Measurements from ENCODE around the gene LDLRAD3. TPM values are rescaled to one million over a fixed set of nuclear protein-coding genes. Genes with fewer than 3 reads are reported as not detected.

Gene LDLRAD3
- total RNA-seq, 1 experiment from 2014 or later: 19.0 TPM

- no peaks in the 10 kb centered on the region for H3K4me1 ChIP-seq (ENCODE audit: control insufficient read depth in 1 of 2, insufficient read depth in 2 of 2, low read length in 2 of 2)
- DNase-seq (ENCODE audit: low read depth, low spot score): no peak
- no TSS peak for BruUV-seq (replicated peaks)
- no peaks in the 10 kb centered on the region for H4K20me1 ChIP-seq (ENCODE audit: insufficient read depth)
- no peaks in the 10 kb centered on the region for H3K27me3 ChIP-seq (ENCODE audit: insufficient read depth, low read length)
- no peak overlapping the region for H3K4me2 ChIP-seq (ENCODE audit: low read length)
- no peak overlapping the region for H3K4me3 ChIP-seq (replicated peaks in 1 of 2; ENCODE audit: low read depth in 1 of 2, low read length in 2 of 2)
- CTCF ChIA-PET: no interaction called here
- TF ChIP-seq SP1 (IDR thresholded peaks at IDR 0.05; ENCODE audit: low read depth) (no peak), TCF7L2 (IDR thresholded peaks at IDR 0.05; ENCODE audit: borderline replicate concordance, extremely low read depth, insufficient read depth, insufficient read length) (no peak), JUND (IDR thresholded peaks at IDR 0.05) (no peak), EGR1 (IDR thresholded peaks at IDR 0.05; ENCODE audit: low read depth) (no peak), ZBTB33 (IDR thresholded peaks at IDR 0.05; ENCODE audit: extremely low read depth, insufficient replicate concordance, low read length) (no peak), RAD21 (IDR thresholded peaks at IDR 0.05; ENCODE audit: low read depth) (no peak), ZNF274 (IDR thresholded peaks at IDR 0.05; ENCODE audit: low read depth, low read length) (no peak), CEBPB (IDR thresholded peaks at IDR 0.05; ENCODE audit: low read depth) (no peak), POLR2AphosphoS5 (IDR thresholded peaks at IDR 0.05; ENCODE audit: low read depth, low read length) (no peak), FOSL1 (IDR thresholded peaks at IDR 0.05; ENCODE audit: low read depth) (no peak), YY1 (IDR thresholded peaks at IDR 0.05; ENCODE audit: extremely low read depth, insufficient replicate concordance, low read depth, low read length) (no peak)
- TF ChIP-seq, protein P1, sequence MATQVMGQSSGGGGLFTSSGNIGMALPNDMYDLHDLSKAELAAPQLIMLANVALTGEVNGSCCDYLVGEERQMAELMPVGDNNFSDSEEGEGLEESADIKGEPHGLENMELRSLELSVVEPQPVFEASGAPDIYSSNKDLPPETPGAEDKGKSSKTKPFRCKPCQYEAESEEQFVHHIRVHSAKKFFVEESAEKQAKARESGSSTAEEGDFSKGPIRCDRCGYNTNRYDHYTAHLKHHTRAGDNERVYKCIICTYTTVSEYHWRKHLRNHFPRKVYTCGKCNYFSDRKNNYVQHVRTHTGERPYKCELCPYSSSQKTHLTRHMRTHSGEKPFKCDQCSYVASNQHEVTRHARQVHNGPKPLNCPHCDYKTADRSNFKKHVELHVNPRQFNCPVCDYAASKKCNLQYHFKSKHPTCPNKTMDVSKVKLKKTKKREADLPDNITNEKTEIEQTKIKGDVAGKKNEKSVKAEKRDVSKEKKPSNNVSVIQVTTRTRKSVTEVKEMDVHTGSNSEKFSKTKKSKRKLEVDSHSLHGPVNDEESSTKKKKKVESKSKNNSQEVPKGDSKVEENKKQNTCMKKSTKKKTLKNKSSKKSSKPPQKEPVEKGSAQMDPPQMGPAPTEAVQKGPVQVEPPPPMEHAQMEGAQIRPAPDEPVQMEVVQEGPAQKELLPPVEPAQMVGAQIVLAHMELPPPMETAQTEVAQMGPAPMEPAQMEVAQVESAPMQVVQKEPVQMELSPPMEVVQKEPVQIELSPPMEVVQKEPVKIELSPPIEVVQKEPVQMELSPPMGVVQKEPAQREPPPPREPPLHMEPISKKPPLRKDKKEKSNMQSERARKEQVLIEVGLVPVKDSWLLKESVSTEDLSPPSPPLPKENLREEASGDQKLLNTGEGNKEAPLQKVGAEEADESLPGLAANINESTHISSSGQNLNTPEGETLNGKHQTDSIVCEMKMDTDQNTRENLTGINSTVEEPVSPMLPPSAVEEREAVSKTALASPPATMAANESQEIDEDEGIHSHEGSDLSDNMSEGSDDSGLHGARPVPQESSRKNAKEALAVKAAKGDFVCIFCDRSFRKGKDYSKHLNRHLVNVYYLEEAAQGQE (IDR thresholded peaks at IDR 0.05; ENCODE audit: low read depth): no peak
- no peaks in the 10 kb centered on the region for H3K9me3 ChIP-seq (ENCODE audit: control insufficient read depth in 1 of 2, insufficient read depth in 1 of 2, low read depth in 1 of 2, low read length in 2 of 2)
- H3K9ac ChIP-seq (ENCODE audit: low read length): no peak overlapping the region
- H3K9me2 ChIP-seq (ENCODE audit: insufficient read depth): no peaks in the 10 kb centered on the region
- POLR2A ChIA-PET: no interaction called here
- no peak overlapping the region for H2AFZ ChIP-seq (ENCODE audit: low read depth, low read length, poor library complexity, severe bottlenecking)
- H3K27ac ChIP-seq (ENCODE audit: low read depth, low read length): no peak overlapping the region
- intact Hi-C loops (cut with micrococcal nuclease): no loop called here
- RAD21 ChIA-PET (ENCODE audit: low non-redundant PET in 1 of 2, low total read pairs in 2 of 2, uncharacterized antibody in 2 of 2, unreplicated experiment in 2 of 2): no interaction called here
- no peaks in the 10 kb centered on the region for H3K36me3 ChIP-seq (ENCODE audit: control insufficient read depth in 1 of 2, insufficient read depth in 2 of 2, low read length in 2 of 2)
- H3K79me2 ChIP-seq (ENCODE audit: insufficient read depth, low read length): no peaks in the 10 kb centered on the region
- no peak for ATAC-seq
Observed at GRCh38 chr11:36164506-36165250, 220.8 kb downstream of the LDLRAD3 start.
